WTC11 (cell line): ENCODE results near the gene CCND3. TPM values are rescaled to one million over a fixed set of nuclear protein-coding genes. Genes with fewer than 3 reads are reported as not detected.

Experiments
- ATAC-seq: fragments of 200-7000 bp; cut with Tn5 transposase; 2 replicates; pipeline ENCODE4 v1.10.0; 2021; ENCODE audit warnings: mild to moderate bottlenecking, moderate library complexity
- CTCF ChIA-PET: fragments of 300-600 bp; sonication (Branson Sonifier 250); formaldehyde crosslinking; loops from one replicate; lab custom pipeline; 2021; ENCODE audit warnings: antibody characterized with exemption; lab: Charles Lee
- POLR2A ChIA-PET: fragments of 350-600 bp; sonication (Branson Sonifier 250); formaldehyde crosslinking; loops from one replicate; lab custom pipeline; 2021; ENCODE audit warnings: antibody characterized with exemption; lab: Charles Lee
- DNase-seq: peaks from one replicate; pipeline ENCODE4 v3.0.0; 2021; ENCODE audit warnings: low spot score
- H3K27ac Mint-ChIP-seq: 2 replicates; pipeline ENCODE4 v1.8.0; 2021; ENCODE audit warnings: mixed read lengths
- H3K27me3 Mint-ChIP-seq: 2 replicates; pipeline ENCODE4 v1.8.0; 2021; ENCODE audit warnings: low read depth, mild to moderate bottlenecking, moderate library complexity, mixed read lengths
- H3K36me3 Mint-ChIP-seq: 2 replicates; pipeline ENCODE4 v1.8.0; 2021; ENCODE audit warnings: mixed read lengths
- H3K4me1 Mint-ChIP-seq: 2 replicates; pipeline ENCODE4 v1.8.0; 2022; ENCODE audit warnings: mixed read lengths
- H3K4me3 Mint-ChIP-seq: 2 replicates; pipeline ENCODE4 v1.8.0; 2021; ENCODE audit warnings: mild to moderate bottlenecking, moderate library complexity, mixed read lengths
- H3K9me3 Mint-ChIP-seq: 2 replicates; pipeline ENCODE4 v1.8.0; 2021; ENCODE audit warnings: mixed read lengths
- IRF2 ChIP-seq: sonication (generic); formaldehyde crosslinking; IDR thresholded peaks from 2 replicates; pipeline ENCODE4 v1.8.0; 2022; ENCODE audit warnings: low read depth, missing genetic modification reagents, borderline replicate concordance
- NFYB ChIP-seq: sonication (generic); formaldehyde crosslinking; conservative IDR thresholded peaks from 2 replicates; pipeline ENCODE4 v1.8.0; 2022; ENCODE audit warnings: low read depth, missing genetic modification reagents
- NR1H2 ChIP-seq: sonication (generic); formaldehyde crosslinking; IDR thresholded peaks from 2 replicates; pipeline ENCODE4 v1.9.0; 2021; ENCODE audit warnings: mild to moderate bottlenecking, moderate library complexity, missing genetic modification reagents
- NR2C2 ChIP-seq: sonication (generic); formaldehyde crosslinking; IDR thresholded peaks from 2 replicates; pipeline ENCODE4 v1.8.0; 2022; ENCODE audit warnings: mild to moderate bottlenecking, missing genetic modification reagents
- SMAD3 ChIP-seq: sonication (generic); formaldehyde crosslinking; IDR thresholded peaks from 2 replicates; pipeline ENCODE4 v1.8.0; 2022; ENCODE audit warnings: missing genetic modification reagents, mild to moderate bottlenecking, borderline replicate concordance
- TP53 ChIP-seq: sonication (generic); formaldehyde crosslinking; IDR thresholded peaks from 2 replicates; pipeline ENCODE4 v1.8.1; 2023; ENCODE audit warnings: mild to moderate bottlenecking, missing genetic modification reagents
- ZBTB21 ChIP-seq: sonication (generic); formaldehyde crosslinking; IDR thresholded peaks from 2 replicates; pipeline ENCODE4 v1.8.1; 2023; ENCODE audit warnings: mild to moderate bottlenecking, missing genetic modification reagents, borderline replicate concordance
- ZNF219 ChIP-seq: sonication (generic); formaldehyde crosslinking; IDR thresholded peaks from 2 replicates; pipeline ENCODE4 v1.8.0; 2023; ENCODE audit warnings: missing genetic modification reagents, mild to moderate bottlenecking, borderline replicate concordance
- ZNF396 ChIP-seq: fragments of 250-450 bp; sonication (Bioruptor Pico); IDR thresholded peaks from 2 replicates; pipeline ENCODE4 v1.8.0; 2021; ENCODE audit warnings: mild to moderate bottlenecking, moderate library complexity, borderline replicate concordance
- ZNF416 ChIP-seq: fragments of 250-450 bp; sonication (Bioruptor Pico); IDR thresholded peaks from 2 replicates; pipeline ENCODE4 v1.9.0; 2021; ENCODE audit warnings: mild to moderate bottlenecking, inconsistent platforms
- total RNA-seq: library from RNA; stranded (reverse); gene quantifications from 3 replicates; pipeline ENCODE4 v1.2.3, GENCODE V29; 2021
- TF ChIP-seq, protein P1 (sequence below): sonication (generic); formaldehyde crosslinking; conservative IDR thresholded peaks from 2 replicates; pipeline ENCODE4 v1.8.1; 2023; ENCODE audit warnings: mild to moderate bottlenecking, low read depth, missing genetic modification reagents, moderate library complexity
- TF ChIP-seq, protein P2 (sequence below): fragments of 250-450 bp; sonication (Bioruptor Pico); IDR thresholded peaks from 2 replicates; pipeline ENCODE4 v1.9.0; 2021; ENCODE audit warnings: mild to moderate bottlenecking
- TF ChIP-seq, protein P3 (sequence below): sonication (generic); formaldehyde crosslinking; IDR thresholded peaks from 2 replicates; pipeline ENCODE4 v1.8.1; 2022; ENCODE audit warnings: low read depth, missing genetic modification reagents, borderline replicate concordance
- TF ChIP-seq, protein P4 (sequence below): sonication (generic); formaldehyde crosslinking; IDR thresholded peaks from 2 replicates; pipeline ENCODE4 v1.8.1; 2023; ENCODE audit warnings: mild to moderate bottlenecking, missing genetic modification reagents, moderate library complexity
- TF ChIP-seq, protein P5 (sequence below): sonication (generic); formaldehyde crosslinking; IDR thresholded peaks from 2 replicates; pipeline ENCODE4 v1.8.1; 2023; ENCODE audit warnings: mild to moderate bottlenecking, missing genetic modification reagents
- TF ChIP-seq, protein P6 (sequence below): sonication (generic); formaldehyde crosslinking; IDR thresholded peaks from 2 replicates; pipeline ENCODE4 v1.8.0; 2022; ENCODE audit warnings: missing genetic modification reagents

Gene CCND3
- total RNA-seq, 1 experiment from 2014 or later: 33.6 TPM

DNA sequence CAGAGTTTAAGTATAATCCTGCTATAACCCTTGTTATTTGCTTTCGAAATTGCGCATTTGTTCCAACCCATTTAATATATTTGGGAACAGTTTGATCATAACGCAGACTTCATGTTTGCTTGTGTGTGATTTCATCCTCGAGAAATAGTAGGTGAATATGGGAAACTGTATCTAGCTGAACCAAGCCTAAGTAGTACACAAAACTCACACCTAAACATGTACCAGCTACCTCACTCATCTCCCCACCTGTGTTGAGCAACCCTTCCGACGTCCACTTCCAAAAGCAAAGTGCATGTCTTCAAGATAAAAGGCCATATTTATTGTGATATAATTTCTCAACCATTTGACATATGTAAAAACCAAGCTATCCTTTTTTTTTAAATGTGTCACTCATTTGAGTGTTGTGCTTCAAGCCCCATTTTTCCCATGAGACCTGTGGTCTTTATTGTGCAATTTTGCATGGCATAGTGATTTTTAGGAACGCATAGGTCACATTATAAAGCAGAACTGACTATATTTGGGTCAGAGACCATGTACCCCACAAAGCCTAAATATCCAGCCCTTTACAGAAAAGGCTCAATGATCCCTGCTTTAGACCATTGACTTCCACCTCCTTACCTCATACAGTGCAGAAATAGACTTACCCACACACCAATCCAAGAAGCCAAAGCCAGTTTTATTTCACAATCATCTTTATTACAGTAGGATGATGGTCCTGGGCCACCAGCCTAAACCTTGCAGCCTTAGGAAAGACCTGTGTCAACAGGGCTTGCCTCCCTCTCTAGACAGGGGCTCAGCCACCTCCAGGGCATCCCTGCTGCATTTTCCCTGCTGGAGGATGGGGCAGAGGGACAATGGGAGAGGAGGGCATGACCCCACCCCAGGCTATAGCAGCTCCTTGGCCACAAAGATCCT, 7.1 kb downstream of the CCND3 start (continued):
- TF ChIP-seq, protein P1, sequence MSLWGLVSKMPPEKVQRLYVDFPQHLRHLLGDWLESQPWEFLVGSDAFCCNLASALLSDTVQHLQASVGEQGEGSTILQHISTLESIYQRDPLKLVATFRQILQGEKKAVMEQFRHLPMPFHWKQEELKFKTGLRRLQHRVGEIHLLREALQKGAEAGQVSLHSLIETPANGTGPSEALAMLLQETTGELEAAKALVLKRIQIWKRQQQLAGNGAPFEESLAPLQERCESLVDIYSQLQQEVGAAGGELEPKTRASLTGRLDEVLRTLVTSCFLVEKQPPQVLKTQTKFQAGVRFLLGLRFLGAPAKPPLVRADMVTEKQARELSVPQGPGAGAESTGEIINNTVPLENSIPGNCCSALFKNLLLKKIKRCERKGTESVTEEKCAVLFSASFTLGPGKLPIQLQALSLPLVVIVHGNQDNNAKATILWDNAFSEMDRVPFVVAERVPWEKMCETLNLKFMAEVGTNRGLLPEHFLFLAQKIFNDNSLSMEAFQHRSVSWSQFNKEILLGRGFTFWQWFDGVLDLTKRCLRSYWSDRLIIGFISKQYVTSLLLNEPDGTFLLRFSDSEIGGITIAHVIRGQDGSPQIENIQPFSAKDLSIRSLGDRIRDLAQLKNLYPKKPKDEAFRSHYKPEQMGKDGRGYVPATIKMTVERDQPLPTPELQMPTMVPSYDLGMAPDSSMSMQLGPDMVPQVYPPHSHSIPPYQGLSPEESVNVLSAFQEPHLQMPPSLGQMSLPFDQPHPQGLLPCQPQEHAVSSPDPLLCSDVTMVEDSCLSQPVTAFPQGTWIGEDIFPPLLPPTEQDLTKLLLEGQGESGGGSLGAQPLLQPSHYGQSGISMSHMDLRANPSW (CRISPR knock-in tag): no peak

DNA sequence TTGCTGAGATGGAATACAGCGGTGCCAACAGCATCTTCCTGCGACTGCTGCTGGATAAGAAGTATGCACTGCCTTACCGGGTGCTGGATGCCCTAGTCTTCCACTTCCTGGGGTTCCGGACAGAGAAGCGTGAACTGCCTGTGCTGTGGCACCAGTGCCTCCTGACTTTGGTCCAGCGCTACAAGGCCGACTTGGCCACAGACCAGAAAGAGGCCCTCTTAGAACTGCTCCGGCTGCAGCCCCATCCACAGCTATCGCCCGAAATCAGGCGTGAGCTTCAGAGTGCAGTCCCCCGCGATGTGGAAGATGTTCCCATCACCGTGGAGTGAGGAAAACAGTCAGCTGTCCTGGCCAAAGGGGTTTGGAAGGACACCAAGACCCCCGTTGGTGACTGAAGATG, 9.2 kb downstream of the CCND3 start:
- Mint-ChIP-seq H3K27me3 (no peaks in the 10 kb centered on the region), H3K27ac (no peak overlapping the region), H3K36me3 (peaks cover 63% of the 10 kb centered on the region), H3K9me3 (no peaks in the 10 kb centered on the region), H3K4me3 (no peak overlapping the region), H3K4me1 (0 out of 2 replicates have a peak, but pooled peaks cover 2% of the 10 kb centered on the region)
- CTCF ChIA-PET: interaction anchor here (1.2 to 8.9 kb wide), 3 partner anchors 10 to 112 kb away, joined by 3 to 112 read pairs (median 39); partner anchors contain the start of genes BYSL and MED20
- POLR2A ChIA-PET: interaction anchor here (0.6 to 1.8 kb wide), 2 partner anchors 11 to 224 kb away, joined by 3 to 4 read pairs; partner anchors contain the start of genes BYSL and MED20
- ATAC-seq (no peak), DNase-seq (no peak)
- TF ChIP-seq, protein P2, sequence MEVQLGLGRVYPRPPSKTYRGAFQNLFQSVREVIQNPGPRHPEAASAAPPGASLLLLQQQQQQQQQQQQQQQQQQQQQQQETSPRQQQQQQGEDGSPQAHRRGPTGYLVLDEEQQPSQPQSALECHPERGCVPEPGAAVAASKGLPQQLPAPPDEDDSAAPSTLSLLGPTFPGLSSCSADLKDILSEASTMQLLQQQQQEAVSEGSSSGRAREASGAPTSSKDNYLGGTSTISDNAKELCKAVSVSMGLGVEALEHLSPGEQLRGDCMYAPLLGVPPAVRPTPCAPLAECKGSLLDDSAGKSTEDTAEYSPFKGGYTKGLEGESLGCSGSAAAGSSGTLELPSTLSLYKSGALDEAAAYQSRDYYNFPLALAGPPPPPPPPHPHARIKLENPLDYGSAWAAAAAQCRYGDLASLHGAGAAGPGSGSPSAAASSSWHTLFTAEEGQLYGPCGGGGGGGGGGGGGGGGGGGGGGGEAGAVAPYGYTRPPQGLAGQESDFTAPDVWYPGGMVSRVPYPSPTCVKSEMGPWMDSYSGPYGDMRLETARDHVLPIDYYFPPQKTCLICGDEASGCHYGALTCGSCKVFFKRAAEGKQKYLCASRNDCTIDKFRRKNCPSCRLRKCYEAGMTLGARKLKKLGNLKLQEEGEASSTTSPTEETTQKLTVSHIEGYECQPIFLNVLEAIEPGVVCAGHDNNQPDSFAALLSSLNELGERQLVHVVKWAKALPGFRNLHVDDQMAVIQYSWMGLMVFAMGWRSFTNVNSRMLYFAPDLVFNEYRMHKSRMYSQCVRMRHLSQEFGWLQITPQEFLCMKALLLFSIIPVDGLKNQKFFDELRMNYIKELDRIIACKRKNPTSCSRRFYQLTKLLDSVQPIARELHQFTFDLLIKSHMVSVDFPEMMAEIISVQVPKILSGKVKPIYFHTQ (CRISPR knock-in tag): no peak
- TF ChIP-seq TP53 (CRISPR knock-in tag) (no peak), ZBTB21 (no peak), ZNF396 (no peak)

DNA sequence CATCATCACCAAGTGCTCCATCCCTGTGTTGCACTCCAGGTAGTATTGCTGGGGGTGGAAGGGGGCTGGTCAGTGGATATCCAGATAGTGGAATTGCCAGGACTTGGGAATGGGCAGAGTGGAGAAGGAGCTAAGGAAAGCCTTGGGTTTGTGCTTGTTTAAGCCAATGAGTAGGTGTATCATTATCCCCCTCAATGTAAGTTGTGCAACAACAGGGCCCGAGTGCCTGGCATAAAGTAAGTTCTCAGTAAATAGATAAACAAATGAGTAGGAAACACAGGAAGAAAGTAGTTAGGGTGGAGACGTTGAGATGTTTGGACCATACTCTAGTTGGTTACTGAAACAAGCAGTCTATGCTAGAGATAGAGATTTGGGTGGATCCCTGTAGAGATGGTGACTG, 9.8 kb downstream of the CCND3 start:
- H3K9me3 Mint-ChIP-seq: no peaks in the 10 kb centered on the region
- H3K27ac Mint-ChIP-seq: no peak overlapping the region
- DNase-seq (no peak), ATAC-seq (no peak)
- H3K4me3 Mint-ChIP-seq: no peak overlapping the region
- POLR2A ChIA-PET: interaction anchor here (1.8 kb wide), 1 partner anchor 11 kb away, joined by 4 read pairs; the partner anchor contains the start of genes BYSL and MED20
- 0 out of 2 replicates have a peak, but pooled peaks cover 2% of the 10 kb centered on the region for H3K4me1 Mint-ChIP-seq
- CTCF ChIA-PET: interaction anchor here (8.9 kb wide), 1 partner anchor 10 kb away, joined by 112 read pairs; the partner anchor contains the start of genes BYSL and MED20
- H3K36me3 Mint-ChIP-seq: peaks cover 67% of the 10 kb centered on the region
- H3K27me3 Mint-ChIP-seq: no peaks in the 10 kb centered on the region
- TF ChIP-seq ZNF219 (CRISPR knock-in tag): no peak
- no peak for TF ChIP-seq ZNF396
- TF ChIP-seq NR2C2 (CRISPR knock-in tag): no peak
- no peak for TF ChIP-seq NFYB (CRISPR knock-in tag)
- TF ChIP-seq, protein P3, sequence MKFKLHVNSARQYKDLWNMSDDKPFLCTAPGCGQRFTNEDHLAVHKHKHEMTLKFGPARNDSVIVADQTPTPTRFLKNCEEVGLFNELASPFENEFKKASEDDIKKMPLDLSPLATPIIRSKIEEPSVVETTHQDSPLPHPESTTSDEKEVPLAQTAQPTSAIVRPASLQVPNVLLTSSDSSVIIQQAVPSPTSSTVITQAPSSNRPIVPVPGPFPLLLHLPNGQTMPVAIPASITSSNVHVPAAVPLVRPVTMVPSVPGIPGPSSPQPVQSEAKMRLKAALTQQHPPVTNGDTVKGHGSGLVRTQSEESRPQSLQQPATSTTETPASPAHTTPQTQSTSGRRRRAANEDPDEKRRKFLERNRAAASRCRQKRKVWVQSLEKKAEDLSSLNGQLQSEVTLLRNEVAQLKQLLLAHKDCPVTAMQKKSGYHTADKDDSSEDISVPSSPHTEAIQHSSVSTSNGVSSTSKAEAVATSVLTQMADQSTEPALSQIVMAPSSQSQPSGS (CRISPR knock-in tag): no peak
- TF ChIP-seq, protein P4, sequence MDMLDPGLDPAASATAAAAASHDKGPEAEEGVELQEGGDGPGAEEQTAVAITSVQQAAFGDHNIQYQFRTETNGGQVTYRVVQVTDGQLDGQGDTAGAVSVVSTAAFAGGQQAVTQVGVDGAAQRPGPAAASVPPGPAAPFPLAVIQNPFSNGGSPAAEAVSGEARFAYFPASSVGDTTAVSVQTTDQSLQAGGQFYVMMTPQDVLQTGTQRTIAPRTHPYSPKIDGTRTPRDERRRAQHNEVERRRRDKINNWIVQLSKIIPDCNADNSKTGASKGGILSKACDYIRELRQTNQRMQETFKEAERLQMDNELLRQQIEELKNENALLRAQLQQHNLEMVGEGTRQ (CRISPR knock-in tag): no peak
- TF ChIP-seq ZNF416 (CRISPR knock-in tag): no peak
- TF ChIP-seq, protein P5, sequence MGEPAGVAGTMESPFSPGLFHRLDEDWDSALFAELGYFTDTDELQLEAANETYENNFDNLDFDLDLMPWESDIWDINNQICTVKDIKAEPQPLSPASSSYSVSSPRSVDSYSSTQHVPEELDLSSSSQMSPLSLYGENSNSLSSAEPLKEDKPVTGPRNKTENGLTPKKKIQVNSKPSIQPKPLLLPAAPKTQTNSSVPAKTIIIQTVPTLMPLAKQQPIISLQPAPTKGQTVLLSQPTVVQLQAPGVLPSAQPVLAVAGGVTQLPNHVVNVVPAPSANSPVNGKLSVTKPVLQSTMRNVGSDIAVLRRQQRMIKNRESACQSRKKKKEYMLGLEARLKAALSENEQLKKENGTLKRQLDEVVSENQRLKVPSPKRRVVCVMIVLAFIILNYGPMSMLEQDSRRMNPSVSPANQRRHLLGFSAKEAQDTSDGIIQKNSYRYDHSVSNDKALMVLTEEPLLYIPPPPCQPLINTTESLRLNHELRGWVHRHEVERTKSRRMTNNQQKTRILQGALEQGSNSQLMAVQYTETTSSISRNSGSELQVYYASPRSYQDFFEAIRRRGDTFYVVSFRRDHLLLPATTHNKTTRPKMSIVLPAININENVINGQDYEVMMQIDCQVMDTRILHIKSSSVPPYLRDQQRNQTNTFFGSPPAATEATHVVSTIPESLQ (CRISPR knock-in tag): no peak
- TF ChIP-seq, protein P6, sequence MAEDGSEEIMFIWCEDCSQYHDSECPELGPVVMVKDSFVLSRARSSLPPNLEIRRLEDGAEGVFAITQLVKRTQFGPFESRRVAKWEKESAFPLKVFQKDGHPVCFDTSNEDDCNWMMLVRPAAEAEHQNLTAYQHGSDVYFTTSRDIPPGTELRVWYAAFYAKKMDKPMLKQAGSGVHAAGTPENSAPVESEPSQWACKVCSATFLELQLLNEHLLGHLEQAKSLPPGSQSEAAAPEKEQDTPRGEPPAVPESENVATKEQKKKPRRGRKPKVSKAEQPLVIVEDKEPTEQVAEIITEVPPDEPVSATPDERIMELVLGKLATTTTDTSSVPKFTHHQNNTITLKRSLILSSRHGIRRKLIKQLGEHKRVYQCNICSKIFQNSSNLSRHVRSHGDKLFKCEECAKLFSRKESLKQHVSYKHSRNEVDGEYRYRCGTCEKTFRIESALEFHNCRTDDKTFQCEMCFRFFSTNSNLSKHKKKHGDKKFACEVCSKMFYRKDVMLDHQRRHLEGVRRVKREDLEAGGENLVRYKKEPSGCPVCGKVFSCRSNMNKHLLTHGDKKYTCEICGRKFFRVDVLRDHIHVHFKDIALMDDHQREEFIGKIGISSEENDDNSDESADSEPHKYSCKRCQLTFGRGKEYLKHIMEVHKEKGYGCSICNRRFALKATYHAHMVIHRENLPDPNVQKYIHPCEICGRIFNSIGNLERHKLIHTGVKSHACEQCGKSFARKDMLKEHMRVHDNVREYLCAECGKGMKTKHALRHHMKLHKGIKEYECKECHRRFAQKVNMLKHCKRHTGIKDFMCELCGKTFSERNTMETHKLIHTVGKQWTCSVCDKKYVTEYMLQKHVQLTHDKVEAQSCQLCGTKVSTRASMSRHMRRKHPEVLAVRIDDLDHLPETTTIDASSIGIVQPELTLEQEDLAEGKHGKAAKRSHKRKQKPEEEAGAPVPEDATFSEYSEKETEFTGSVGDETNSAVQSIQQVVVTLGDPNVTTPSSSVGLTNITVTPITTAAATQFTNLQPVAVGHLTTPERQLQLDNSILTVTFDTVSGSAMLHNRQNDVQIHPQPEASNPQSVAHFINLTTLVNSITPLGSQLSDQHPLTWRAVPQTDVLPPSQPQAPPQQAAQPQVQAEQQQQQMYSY: no peak
- TF ChIP-seq IRF2 (CRISPR knock-in tag): no peak
- no peak for TF ChIP-seq NR1H2 (CRISPR knock-in tag)
- no peak for TF ChIP-seq SMAD3 (CRISPR knock-in tag)
